Tibial nerve (tissue), 4 donors: Measurements from ENCODE around the gene GCK. TPM values are rescaled to one million over a fixed set of nuclear protein-coding genes. Genes with fewer than 3 reads are reported as not detected.

Experiments used
- DNase-seq, 2 donors: peaks; one replicate each; pipeline ENCODE4 v3.0.0-alpha.2; 2019; ENCODE audit warnings: low spot score in 2 of 2
- H3K27ac ChIP-seq, 4 donors: fragments of 200-600 bp; sonication (generic) in 3 of 4; one replicate each; pipeline ENCODE4 v1.5.1; 2017 to 2019; ENCODE audit warnings: mild to moderate bottlenecking in 1 of 4
- H3K27me3 ChIP-seq, 2 donors: fragments of 200-600 bp; sonication (generic) in 1 of 2; one replicate each; pipeline versions ENCODE4 v1.5.1 to v1.6.0; 2017 to 2019
- H3K36me3 ChIP-seq, 3 donors: fragments of 200-600 bp; sonication (generic); one replicate each; pipeline ENCODE4 v1.5.1; 2018 to 2019
- H3K4me1 ChIP-seq, 4 donors: fragments of 200-600 bp; sonication (generic) in 3 of 4; one replicate each; pipeline ENCODE4 v1.5.1; 2017 to 2019
- H3K4me3 ChIP-seq, 4 donors: fragments of 200-600 bp; sonication (generic) in 3 of 4; one replicate each; pipeline ENCODE4 v1.5.1; 2017 to 2019; ENCODE audit warnings: mild to moderate bottlenecking in 1 of 4, moderate library complexity in 1 of 4
- H3K9me3 ChIP-seq, 4 donors: fragments of 200-600 bp; sonication (generic) in 3 of 4; one replicate each; pipeline ENCODE4 v1.5.1; 2017 to 2019
- CTCF ChIP-seq, 5 experiments: fragments of 200-600 bp in 3 of 5; fragments of 450-650 bp in 2 of 5; sonication (generic) in 3 of 5; IDR thresholded peaks; one replicate each; pipeline ENCODE4 v1.5.1; 2016 to 2019; ENCODE audit warnings: antibody characterized with exemption in 5 of 5, mild to moderate bottlenecking in 3 of 5, moderate library complexity in 2 of 5
- EP300 ChIP-seq, 2 donors: sonication (generic); formaldehyde crosslinking; IDR thresholded peaks; one replicate each; pipeline ENCODE4 v1.6.1; 2017; ENCODE audit warnings: antibody characterized with exemption in 2 of 2, mild to moderate bottlenecking in 1 of 2
- POLR2A ChIP-seq, 2 donors: fragments of 450-650 bp; IDR thresholded peaks; one replicate each; pipeline ENCODE4 v1.6.1; 2017; ENCODE audit warnings: antibody characterized with exemption in 2 of 2, mild to moderate bottlenecking in 2 of 2, moderate library complexity in 2 of 2
- WGBS, 2 donors: methylation state at CpG; one replicate each; pipeline ENCODE4 v1.1.5; 2018; 5-methylcytosine and 5-hydroxymethylcytosine counted together
- total RNA-seq, 4 donors: library from RNA; depleted of rRNA; stranded (reverse); fragments of >200 nt; gene quantifications; one replicate each; pipeline ENCODE4 v1.1.0, GENCODE V29; 2016

The GCK gene
- total RNA-seq, 4 donors from 2014 or later: 2.3 to 3.0 (median 2.4) TPM; not detected in 1

GRCh38 chr7:44158873-44159631 is 30.2 kb downstream of the GCK start:
- Histone ChIP-seq H3K27ac (no peak overlapping the region), H3K27me3 (no peaks in the 10 kb centered on the region), H3K4me1 (no peaks in the 10 kb centered on the region), H3K36me3 (no peaks in the 10 kb centered on the region), H3K9me3 (no peaks in the 10 kb centered on the region), H3K4me3 (no peak overlapping the region)
- 63 to 83% methylated on average over 6 to 9 of the region's 12 CpGs for WGBS, 2 donors
- TF ChIP-seq EP300 (IDR thresholded peaks at IDR 0.05): no peak
- no peak for TF ChIP-seq POLR2A (IDR thresholded peaks at IDR 0.05)
- TF ChIP-seq CTCF (IDR thresholded peaks at IDR 0.05): no peak
- DNase-seq: no peak

- no peaks in the 10 kb centered on the region for H3K27me3 ChIP-seq
- TF ChIP-seq EP300 (IDR thresholded peaks at IDR 0.05): no peak
- no peak for TF ChIP-seq CTCF (IDR thresholded peaks at IDR 0.05)
- no peak for TF ChIP-seq POLR2A (IDR thresholded peaks at IDR 0.05)
- H3K4me1 ChIP-seq: no peaks in the 10 kb centered on the region
- H3K36me3 ChIP-seq: no peaks in the 10 kb centered on the region
- H3K9me3 ChIP-seq: no peaks in the 10 kb centered on the region
- no peak for DNase-seq
- 68 to 77% methylated on average over 7 to 8 of the region's 10 CpGs for WGBS, 2 donors
- H3K4me3 ChIP-seq: no peak overlapping the region
- no peak overlapping the region for H3K27ac ChIP-seq
These were observed 31.0 kb downstream of the GCK start for GRCh38 chr7:44158096-44158872.

- DNase-seq: no peak
- Histone ChIP-seq H3K36me3 (no peaks in the 10 kb centered on the region), H3K4me1 (no peaks in the 10 kb centered on the region), H3K27ac (no peak overlapping the region), H3K4me3 (no peak overlapping the region), H3K27me3 (no peaks in the 10 kb centered on the region), H3K9me3 (no peaks in the 10 kb centered on the region)
- WGBS, 2 donors: 76% methylated on average over 15 of the region's 15 CpGs
- TF ChIP-seq CTCF (IDR thresholded peaks at IDR 0.05) (no peak), EP300 (IDR thresholded peaks at IDR 0.05) (no peak), POLR2A (IDR thresholded peaks at IDR 0.05) (no peak)
These were observed 31.8 kb downstream of the GCK start for GRCh38 chr7:44157116-44158080.

GRCh38 chr7:44156453-44157010 is 32.7 kb downstream of the GCK start:
- Histone ChIP-seq H3K9me3 (no peaks in the 10 kb centered on the region), H3K36me3 (no peaks in the 10 kb centered on the region), H3K4me3 (no peak overlapping the region), H3K27me3 (no peaks in the 10 kb centered on the region), H3K4me1 (no peaks in the 10 kb centered on the region), H3K27ac (no peak overlapping the region)
- 73 to 78% methylated on average over 3 to 4 of the region's 4 CpGs for whole genome bisulfite sequencing, 2 donors
- no peak for DNase-seq
- no peak for TF ChIP-seq CTCF (IDR thresholded peaks at IDR 0.05)
